Measurements from ENCODE around the gene ABHD5.

The ABHD5 gene

DNA sequence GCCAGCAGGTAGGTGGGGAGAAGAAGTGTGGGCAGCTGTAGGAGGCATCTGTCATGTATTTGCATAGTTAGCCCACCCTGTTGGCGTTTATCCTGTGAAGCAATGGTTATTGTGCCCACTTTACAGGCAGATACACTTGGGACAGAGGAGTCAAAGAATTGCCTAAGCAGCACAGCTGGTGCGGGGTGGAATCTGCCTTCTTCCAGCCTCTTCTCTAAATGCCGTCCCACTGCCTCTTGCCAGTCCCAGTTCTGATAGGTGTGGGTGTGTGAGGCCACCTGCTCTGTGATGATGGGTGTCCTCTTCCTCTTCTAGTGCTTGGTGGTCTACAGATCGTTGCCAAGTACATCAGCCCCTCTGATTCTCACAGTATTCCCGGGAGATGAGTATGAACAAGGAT is 80.9 kb downstream of the ABHD5 start:
- no peaks in the 10 kb centered on the region for H3F3A ChIP-seq (ENCODE audit: control insufficient read depth, insufficient read depth)
- no peak overlapping the region for H3K27ac ChIP-seq (ENCODE audit: low read depth, low read length)
- H3K4me1 ChIP-seq (ENCODE audit: control insufficient read depth, low read length), result peaks cover 7% of the 10 kb centered on the region; the same call in 1 of the 2 replicates
- H3K9me2 ChIP-seq (replicated peaks; ENCODE audit: control insufficient read depth, low read length), result no peaks in the 10 kb centered on the region
- peaks cover 27% of the 10 kb centered on the region for H3K27me3 ChIP-seq (ENCODE audit: control insufficient read depth, low read length)
- no peak overlapping the region for H3K4me3 ChIP-seq (ENCODE audit: low read length)
- H3K9me3 ChIP-seq (ENCODE audit: control insufficient read depth, insufficient read depth, low read length), result no peaks in the 10 kb centered on the region
- H4K20me1 ChIP-seq (ENCODE audit: control insufficient read depth, insufficient read depth, low read depth, low read length), result no peaks in the 10 kb centered on the region
- no peak for TF ChIP-seq CTCF (IDR thresholded peaks at IDR 0.05; ENCODE audit: low read depth, low read length, poor library complexity, severe bottlenecking)
- no peak for TF ChIP-seq EZH2phosphoT487 (IDR thresholded peaks at IDR 0.05; ENCODE audit: borderline replicate concordance, low read length)
- no peaks in the 10 kb centered on the region for H3K79me2 ChIP-seq (ENCODE audit: control insufficient read depth, low read length)
- H3K36me3 ChIP-seq (ENCODE audit: control insufficient read depth, low read length), result no peaks in the 10 kb centered on the region
- H3K4me2 ChIP-seq (ENCODE audit: low read length), result no peak overlapping the region

DNA sequence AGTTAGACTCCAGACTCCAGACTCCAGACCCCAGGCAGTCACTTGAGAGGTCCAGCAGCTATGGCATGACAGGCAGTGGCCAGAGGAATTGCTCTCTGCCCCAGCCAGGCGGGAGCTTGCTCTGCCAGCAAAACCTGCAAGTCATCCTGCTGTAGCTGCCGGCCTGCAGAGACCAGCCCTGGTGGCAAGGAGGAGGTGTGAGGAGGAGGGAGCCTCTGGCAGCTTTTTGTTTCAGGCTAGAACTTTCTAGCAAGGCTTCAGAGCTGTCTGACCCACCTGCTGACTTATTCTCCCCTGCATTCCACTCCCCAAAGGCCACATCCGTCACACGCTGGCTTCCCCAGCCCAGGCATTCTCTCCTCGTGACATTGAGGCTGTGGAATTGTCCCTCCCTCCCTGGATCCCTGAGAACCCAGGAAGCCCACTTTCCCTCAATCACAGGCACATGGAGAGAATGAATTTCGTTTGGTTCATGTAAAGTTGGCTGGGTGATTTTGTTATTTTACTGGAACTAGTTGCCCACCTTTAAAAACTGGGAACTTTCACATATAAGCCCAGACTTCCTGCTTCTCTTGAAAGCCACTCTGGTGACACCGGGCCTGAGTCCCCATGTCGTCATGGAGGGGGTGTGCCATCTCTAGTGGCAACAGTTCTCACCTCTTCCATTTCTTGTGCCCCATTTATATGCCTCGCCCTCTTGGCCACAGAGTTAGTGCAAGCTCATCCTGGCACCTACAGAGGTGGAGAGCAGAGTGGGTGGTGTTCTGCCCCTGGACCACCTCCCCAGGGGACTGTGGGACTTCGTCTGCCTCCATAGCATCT is 82.7 kb downstream of the ABHD5 start:
- no peaks in the 10 kb centered on the region for H3K36me3 ChIP-seq (ENCODE audit: control insufficient read depth, low read length)
- no peaks in the 10 kb centered on the region for H3K79me2 ChIP-seq (ENCODE audit: control insufficient read depth, low read length)
- H3K9me3 ChIP-seq (ENCODE audit: control insufficient read depth, insufficient read depth, low read length), result no peaks in the 10 kb centered on the region
- H3K27ac ChIP-seq (ENCODE audit: low read depth, low read length), result no peak overlapping the region
- H3K4me2 ChIP-seq (ENCODE audit: low read length), result no peak overlapping the region
- peaks cover 23% of the 10 kb centered on the region for H3K27me3 ChIP-seq (ENCODE audit: control insufficient read depth, low read length)
- peaks cover 7% of the 10 kb centered on the region; the same call in 1 of the 2 replicates for H3K4me1 ChIP-seq (ENCODE audit: control insufficient read depth, low read length)
- H4K20me1 ChIP-seq (ENCODE audit: control insufficient read depth, insufficient read depth, low read depth, low read length), result no peaks in the 10 kb centered on the region
- no peaks in the 10 kb centered on the region for H3K9me2 ChIP-seq (replicated peaks; ENCODE audit: control insufficient read depth, low read length)
- no peak for TF ChIP-seq CTCF (IDR thresholded peaks at IDR 0.05; ENCODE audit: low read depth, low read length, poor library complexity, severe bottlenecking)
- H3F3A ChIP-seq (ENCODE audit: control insufficient read depth, insufficient read depth), result no peaks in the 10 kb centered on the region
- H3K4me3 ChIP-seq (ENCODE audit: low read length), result no peak overlapping the region

GRCh38 chr3:43774799-43775198 is 84.1 kb downstream of the ABHD5 start:
- Histone ChIP-seq H3K4me2 (ENCODE audit: low read length) (no peak overlapping the region), H3K9me2 (replicated peaks; ENCODE audit: control insufficient read depth, low read length) (no peaks in the 10 kb centered on the region), H3K79me2 (ENCODE audit: control insufficient read depth, low read length) (no peaks in the 10 kb centered on the region), H3K4me3 (ENCODE audit: low read length) (no peak overlapping the region), H3F3A (ENCODE audit: control insufficient read depth, insufficient read depth) (no peaks in the 10 kb centered on the region), H4K20me1 (ENCODE audit: control insufficient read depth, insufficient read depth, low read depth, low read length) (no peaks in the 10 kb centered on the region), H3K4me1 (ENCODE audit: control insufficient read depth, low read length) (no peaks in the 10 kb centered on the region), H3K27ac (ENCODE audit: low read depth, low read length) (no peak overlapping the region), H3K9me3 (ENCODE audit: control insufficient read depth, insufficient read depth, low read length) (no peaks in the 10 kb centered on the region), H3K36me3 (ENCODE audit: control insufficient read depth, low read length) (no peaks in the 10 kb centered on the region), H3K27me3 (ENCODE audit: control insufficient read depth, low read length) (peaks cover 15% of the 10 kb centered on the region)
- TF ChIP-seq EZH2phosphoT487 (IDR thresholded peaks at IDR 0.05; ENCODE audit: borderline replicate concordance, low read length), result no peak

DNA sequence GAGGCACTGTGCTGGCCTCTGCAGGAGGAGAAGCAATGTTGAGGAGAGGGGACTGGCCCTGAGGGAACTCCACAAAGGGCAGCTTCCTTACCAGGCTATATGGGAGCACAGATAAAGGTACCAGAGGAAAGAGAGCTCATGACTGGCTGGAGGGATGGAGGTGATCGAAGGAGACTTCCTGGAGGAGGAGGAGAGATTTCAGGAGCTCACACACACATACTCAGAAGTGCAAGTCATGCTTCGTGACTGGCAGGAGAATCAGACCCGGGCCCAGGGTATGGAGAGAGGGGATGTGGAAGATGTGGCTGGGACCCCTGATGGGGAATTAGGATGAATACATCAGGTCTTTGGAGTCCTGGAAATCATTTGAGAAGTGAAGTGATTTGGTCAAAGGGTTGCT is 85.4 kb downstream of the ABHD5 start:
- H3K4me2 ChIP-seq (ENCODE audit: low read length), result no peak overlapping the region
- no peaks in the 10 kb centered on the region for H3F3A ChIP-seq (ENCODE audit: control insufficient read depth, insufficient read depth)
- H3K9me3 ChIP-seq (ENCODE audit: control insufficient read depth, insufficient read depth, low read length), result no peaks in the 10 kb centered on the region
- H3K27ac ChIP-seq (ENCODE audit: low read depth, low read length), result no peak overlapping the region
- no peaks in the 10 kb centered on the region for H3K79me2 ChIP-seq (ENCODE audit: control insufficient read depth, low read length)
- H3K27me3 ChIP-seq (ENCODE audit: control insufficient read depth, low read length), result peaks cover 15% of the 10 kb centered on the region
- no peak for TF ChIP-seq CTCF (IDR thresholded peaks at IDR 0.05; ENCODE audit: low read depth, low read length, poor library complexity, severe bottlenecking)
- TF ChIP-seq EZH2phosphoT487 (IDR thresholded peaks at IDR 0.05; ENCODE audit: borderline replicate concordance, low read length), result no peak
- no peaks in the 10 kb centered on the region for H3K9me2 ChIP-seq (replicated peaks; ENCODE audit: control insufficient read depth, low read length)
- H3K4me1 ChIP-seq (ENCODE audit: control insufficient read depth, low read length), result no peaks in the 10 kb centered on the region
- H3K36me3 ChIP-seq (ENCODE audit: control insufficient read depth, low read length), result no peaks in the 10 kb centered on the region
- H4K20me1 ChIP-seq (ENCODE audit: control insufficient read depth, insufficient read depth, low read depth, low read length), result no peaks in the 10 kb centered on the region
- H3K4me3 ChIP-seq (ENCODE audit: low read length), result no peak overlapping the region
